IMR-90 (cell line): ENCODE results near the gene PRSS8. TPM values are rescaled to one million over a fixed set of nuclear protein-coding genes. Genes with fewer than 3 reads are reported as not detected.
A peak's percentile ranks its signal among the peaks of the same experiment; 100 is the strongest.

Source experiments
- ATAC-seq: fragments of 200-7000 bp; cut with Tn5 transposase; 2 replicates; pipeline ENCODE4 v1.9.1; 2020; ENCODE audit warnings: low read depth, mild to moderate bottlenecking, moderate library complexity
- BruUV-seq: library from RNA; stranded (reverse); fragments of 400-500 nt; replicated peaks from 2 replicates; lab custom pipeline; 2021; lab: Mats Ljungman, UMichigan
- CTCF ChIA-PET: fragments of 300-600 bp; formaldehyde crosslinking; extraction: SDS; loops from one replicate; lab custom pipeline; 2021; ENCODE audit warnings: antibody characterized with exemption; lab: Yijun Ruan, JAX
- POLR2A ChIA-PET: fragments of 300-600 bp; sonication (Branson Sonifier 250); formaldehyde crosslinking; loops from one replicate; lab custom pipeline; 2022; ENCODE audit warnings: antibody characterized with exemption; ENCODE audit not compliant: unreplicated experiment; lab: Charles Lee
- DNase-seq: peaks from one replicate; pipeline ENCODE4 v3.0.0; 2013
- H2AFZ ChIP-seq: replicated peaks from 2 replicates; pipeline ENCODE3; 2013; ENCODE audit warnings: low read length, mild to moderate bottlenecking; ENCODE audit not compliant: poor library complexity
- H2AK5ac ChIP-seq: 2 replicates; pipeline ENCODE4 v1.6.1; 2013; ENCODE audit warnings: low read depth, low read length, inconsistent platforms
- H2AK9ac ChIP-seq: replicated peaks from 2 replicates; pipeline ENCODE3; 2013; ENCODE audit warnings: mild to moderate bottlenecking, low read depth, low read length, moderate library complexity; ENCODE audit not compliant: poor library complexity
- H2BK120ac ChIP-seq: 2 replicates; pipeline ENCODE4 v1.6.1; 2013; ENCODE audit warnings: low read depth, low read length, inconsistent platforms
- H2BK15ac ChIP-seq: 3 replicates; pipeline ENCODE4 v1.6.1; 2013; ENCODE audit warnings: low read depth, low read length, inconsistent platforms
- H2BK20ac ChIP-seq: 2 replicates; pipeline ENCODE4 v1.6.1; 2013; ENCODE audit warnings: low read depth, mild to moderate bottlenecking, inconsistent platforms, low read length, moderate library complexity
- H2BK5ac ChIP-seq: 2 replicates; pipeline ENCODE4 v1.6.1; 2013; ENCODE audit warnings: mild to moderate bottlenecking, low read depth, low read length, inconsistent platforms; ENCODE audit not compliant: poor library complexity, severe bottlenecking
- H3K14ac ChIP-seq: replicated peaks from 2 replicates; pipeline ENCODE4 v1.6.1; 2013; ENCODE audit warnings: low read depth, low read length, inconsistent platforms
- H3K18ac ChIP-seq: 2 replicates; pipeline ENCODE4 v1.6.1; 2013; ENCODE audit warnings: low read depth, low read length, control low read depth
- H3K23ac ChIP-seq: 2 replicates; pipeline ENCODE4 v1.6.1; 2013; ENCODE audit warnings: low read depth, low read length, inconsistent platforms
- H3K27ac ChIP-seq: 2 replicates; pipeline ENCODE4 v1.5.1; 2013; ENCODE audit warnings: mild to moderate bottlenecking, control low read depth, low read length; ENCODE audit not compliant: insufficient read depth
- H3K27me3 ChIP-seq: 2 replicates; pipeline ENCODE4 v1.6.1; 2013; ENCODE audit warnings: low read length; ENCODE audit not compliant: control insufficient read depth, insufficient read depth
- H3K36me3 ChIP-seq: 2 replicates; pipeline ENCODE4 v1.6.1; 2013; ENCODE audit warnings: low read length, mixed read lengths; ENCODE audit not compliant: control insufficient read depth, insufficient read depth
- H3K4ac ChIP-seq: 2 replicates; pipeline ENCODE4 v1.6.1; 2013; ENCODE audit warnings: low read depth, low read length, inconsistent platforms
- H3K4me1 ChIP-seq: 2 replicates; pipeline ENCODE4 v1.6.1; 2013; ENCODE audit warnings: low read length, mixed read lengths; ENCODE audit not compliant: control insufficient read depth, insufficient read depth
- H3K4me2 ChIP-seq: 2 replicates; pipeline ENCODE4 v1.6.1; 2013; ENCODE audit warnings: low read depth, mild to moderate bottlenecking, control low read depth, low read length, moderate library complexity
- H3K4me3 ChIP-seq: 2 replicates; pipeline ENCODE4 v1.5.1; 2013; ENCODE audit warnings: low read depth, mild to moderate bottlenecking, control low read depth, low read length, moderate library complexity; ENCODE audit not compliant: insufficient read depth
- H3K56ac ChIP-seq: 2 replicates; pipeline ENCODE4 v1.6.1; 2013; ENCODE audit warnings: low read length, inconsistent platforms; ENCODE audit not compliant: insufficient read depth; ENCODE audit errors: extremely low read depth
- H3K79me1 ChIP-seq, 2 experiments: 2 replicates each; pipeline ENCODE4 v1.6.1; 2013; ENCODE audit warnings: low read length in 2 of 2, inconsistent platforms in 1 of 2, low read depth in 1 of 2
- H3K9ac ChIP-seq: 2 replicates; pipeline ENCODE4 v1.6.1; 2013; ENCODE audit warnings: low read depth, low read length, control low read depth
- H3K9me1 ChIP-seq: 2 replicates; pipeline ENCODE4 v1.6.1; 2013; ENCODE audit warnings: low read length, inconsistent platforms; ENCODE audit not compliant: insufficient read depth
- H3K9me3 ChIP-seq: 2 replicates; pipeline ENCODE4 v1.6.1; 2013; ENCODE audit warnings: low read length; ENCODE audit not compliant: control insufficient read depth, insufficient read depth
- H4K20me1 ChIP-seq: 2 replicates; pipeline ENCODE4 v1.6.1; 2013; ENCODE audit warnings: low read length, inconsistent platforms; ENCODE audit not compliant: insufficient read depth
- H4K5ac ChIP-seq: 2 replicates; pipeline ENCODE4 v1.6.1; 2013; ENCODE audit warnings: mild to moderate bottlenecking, low read depth, low read length, control low read depth
- H4K8ac ChIP-seq, 2 experiments: 2 replicates each; pipeline ENCODE4 v1.6.1; 2013; ENCODE audit warnings: low read depth in 2 of 2, low read length in 2 of 2, control low read depth in 1 of 2, inconsistent platforms in 1 of 2
- H4K91ac ChIP-seq: 2 replicates; pipeline ENCODE4 v1.6.1; 2013; ENCODE audit warnings: low read depth, low read length, inconsistent platforms; ENCODE audit not compliant: insufficient read depth
- MAZ ChIP-seq: IDR thresholded peaks from 2 replicates; pipeline ENCODE4 v1.6.1; 2012; ENCODE audit warnings: low read depth, mild to moderate bottlenecking, low read length, improper control_type of control experiment, moderate library complexity, borderline replicate concordance
- POLR2A ChIP-seq: IDR thresholded peaks from 2 replicates; pipeline ENCODE4 v1.6.1; 2012; ENCODE audit warnings: mild to moderate bottlenecking, low read depth, low read length
- WGBS, 2 experiments: methylation state at CpG; one replicate each; pipeline versions ENCODE4 v1.1.5 to v1.1.7; 2013; ENCODE audit warnings: missing lambda C conversion rate in 2 of 2; ENCODE audit not compliant: insufficient read length in 1 of 2; ENCODE audit errors: extremely low coverage in 2 of 2; 5-methylcytosine and 5-hydroxymethylcytosine counted together
- dilution Hi-C: fragments of 300-500 bp; cut with HindIII; formaldehyde crosslinking; loops from one replicate; pipeline ENCODE4 v1.14.3; 2018; ENCODE audit warnings: low sequenced_read_pairs; ENCODE audit not compliant: unreplicated experiment
- in situ Hi-C: fragments of 300-500 bp; cut with MboI; formaldehyde crosslinking; loops from 3 replicates; pipeline ENCODE4 v1.14.3; 2019; ENCODE audit warnings: low sequenced_read_pairs, inconsistent platforms, mixed read lengths
- intact Hi-C: fragments of 100-400 bp; cut with micrococcal nuclease; formaldehyde crosslinking; loops from 2 replicates; pipeline ENCODE4 v1.10.0; 2022
- polyA plus RNA-seq, 3 experiments: library from polyadenylated mRNA; depleted of rRNA; stranded (reverse); fragments of >200 nt; gene quantifications; 2 replicates each; pipeline ENCODE4 v1.2.3, GENCODE V29; 2012; ENCODE audit warnings: low replicate concordance in 1 of 3
- total RNA-seq: library from RNA; depleted of rRNA; stranded (reverse); fragments of >200 nt; gene quantifications from 2 replicates; pipeline ENCODE4 v1.2.3, GENCODE V29; 2012

The PRSS8 gene
- total and polyA plus RNA-seq, 2 of the 4 experiments (the other 2 are of a cell fraction), result not detected

GRCh38 chr16:31108035-31108793 lies 27.3 kb downstream of the PRSS8 start, which contains the start of gene BCKDK:
BCKDK (plus strand) TSS chr16:31108386; CDS start chr16:31109224, 838 bp downstream.
- H2BK5ac ChIP-seq, result peak within 1 kb of the TSS; percentile 79
- in situ Hi-C loops, result no loop called here
- H2AK5ac ChIP-seq, result peak within 1 kb of the TSS; percentile 90
- intact Hi-C loops, result no loop called here
- H2BK15ac ChIP-seq, result no peak within 1 kb of the TSS
- H4K91ac ChIP-seq, result peak within 1 kb of the TSS; percentile 92
- ATAC-seq (peak; percentile 97), DNase-seq (peak; percentile 60)
- H3K4me3 ChIP-seq, result peak within 1 kb of the TSS; percentile 85
- dilution Hi-C loops, result no loop called here
- ChIA-PET POLR2A (no interaction called here), CTCF (no interaction called here)
- peaks cover 11% of the 10 kb centered on the region; the same call in 1 of the 2 replicates for H3K9me1 ChIP-seq
- H3K14ac ChIP-seq, result peak within 1 kb of the TSS; percentile 78
- H3K56ac ChIP-seq, result peak within 1 kb of the TSS; percentile 33; the same call in 1 of the 2 replicates
- peak within 1 kb of the TSS; percentile 95 for H2AFZ ChIP-seq
- H3K18ac ChIP-seq, result peak within 1 kb of the TSS; percentile 48
- H2BK120ac ChIP-seq, result peak within 1 kb of the TSS; percentile 26; the same call in 1 of the 2 replicates
- H3K9ac ChIP-seq, result peak within 1 kb of the TSS; percentile 75
- TF ChIP-seq POLR2A (no peak), MAZ (0 out of 2 replicates have a peak, but pooled peaks have one; percentile 6)
- peaks cover 5% of the 10 kb centered on the region for H3K4me1 ChIP-seq
- peaks cover 40% of the 10 kb centered on the region for H3K36me3 ChIP-seq
- no peaks in the 10 kb centered on the region for H3K9me3 ChIP-seq
- H2AK9ac ChIP-seq, result peak within 1 kb of the TSS; percentile 95
- no peak within 1 kb of the TSS for H2BK20ac ChIP-seq
- peak within 1 kb of the TSS; percentile 98 to 100 for H4K8ac ChIP-seq
- 8% methylated on average over 34 of the region's 68 CpGs; no CpG with 5 or more reads in 1 of the 2 experiments for WGBS, 2 experiments
- H3K4me2 ChIP-seq, result peak within 1 kb of the TSS; percentile 93
- H3K4ac ChIP-seq, result peak within 1 kb of the TSS; percentile 65
- no peaks in the 10 kb centered on the region for H3K27me3 ChIP-seq
- H3K27ac ChIP-seq, result peak within 1 kb of the TSS; percentile 76
- no TSS peak for BruUV-seq
- peak within 1 kb of the TSS; percentile 38; the same call in 1 of the 2 replicates for H3K23ac ChIP-seq
- H3K79me1 ChIP-seq, result peaks cover 18 to 41% of the 10 kb centered on the region in 2 experiments
- H4K5ac ChIP-seq, result peak within 1 kb of the TSS; percentile 91
- H4K20me1 ChIP-seq, result no peaks in the 10 kb centered on the region; the same call in 1 of the 2 replicates
